ENCODE measurements around the gene LRP11.
A peak's percentile ranks its signal among the peaks of the same experiment; 100 is the strongest.
"Not testable (repeated sequence)": the region's sequence is repeated elsewhere in the genome, so short reads cannot be mapped to it uniquely, and the experiment has no call there.

LRP11 gene, protein sequence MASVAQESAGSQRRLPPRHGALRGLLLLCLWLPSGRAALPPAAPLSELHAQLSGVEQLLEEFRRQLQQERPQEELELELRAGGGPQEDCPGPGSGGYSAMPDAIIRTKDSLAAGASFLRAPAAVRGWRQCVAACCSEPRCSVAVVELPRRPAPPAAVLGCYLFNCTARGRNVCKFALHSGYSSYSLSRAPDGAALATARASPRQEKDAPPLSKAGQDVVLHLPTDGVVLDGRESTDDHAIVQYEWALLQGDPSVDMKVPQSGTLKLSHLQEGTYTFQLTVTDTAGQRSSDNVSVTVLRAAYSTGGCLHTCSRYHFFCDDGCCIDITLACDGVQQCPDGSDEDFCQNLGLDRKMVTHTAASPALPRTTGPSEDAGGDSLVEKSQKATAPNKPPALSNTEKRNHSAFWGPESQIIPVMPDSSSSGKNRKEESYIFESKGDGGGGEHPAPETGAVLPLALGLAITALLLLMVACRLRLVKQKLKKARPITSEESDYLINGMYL

GRCh38 chr6:149863698-149864577, at the start of gene LRP11:
Gene LRP11, minus strand, starts transcription at chr6:149864359. Its CDS starts 339 bp downstream, at chr6:149864020.
- peak; percentile 41 to 76 for DNase-seq

DNA sequence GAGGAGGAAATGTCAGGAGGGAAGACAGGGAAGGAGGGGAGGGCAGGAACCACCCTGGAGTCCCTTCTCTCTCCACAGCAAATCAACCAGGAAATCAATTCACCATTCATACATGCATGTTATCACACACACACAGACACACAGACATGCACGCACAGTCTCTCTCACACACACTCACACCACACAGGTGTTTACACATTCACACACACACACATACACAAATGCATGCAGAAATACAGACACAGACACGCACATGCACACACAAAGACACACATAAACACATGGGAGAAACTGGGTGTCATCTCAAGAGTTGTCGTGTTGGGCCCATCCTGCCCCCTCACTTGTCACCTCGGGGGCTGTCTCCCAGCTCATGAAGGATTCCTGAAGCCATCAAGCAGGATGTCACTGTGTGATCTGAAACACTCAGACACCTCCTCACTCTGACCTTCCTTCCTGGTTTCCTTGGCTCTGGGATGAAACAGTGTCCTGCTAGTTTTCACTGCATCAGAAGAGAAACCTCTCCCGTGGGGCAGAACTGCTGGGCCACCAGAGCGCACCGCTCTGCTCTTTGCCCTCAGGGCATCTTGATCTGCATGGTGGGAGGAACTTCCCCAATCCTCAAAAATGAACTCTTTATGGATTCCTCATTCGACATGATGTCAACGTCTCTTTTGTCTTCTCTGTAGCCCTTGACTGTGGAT, 49.5 kb upstream of the LRP11 start:
- no peak for DNase-seq

DNA sequence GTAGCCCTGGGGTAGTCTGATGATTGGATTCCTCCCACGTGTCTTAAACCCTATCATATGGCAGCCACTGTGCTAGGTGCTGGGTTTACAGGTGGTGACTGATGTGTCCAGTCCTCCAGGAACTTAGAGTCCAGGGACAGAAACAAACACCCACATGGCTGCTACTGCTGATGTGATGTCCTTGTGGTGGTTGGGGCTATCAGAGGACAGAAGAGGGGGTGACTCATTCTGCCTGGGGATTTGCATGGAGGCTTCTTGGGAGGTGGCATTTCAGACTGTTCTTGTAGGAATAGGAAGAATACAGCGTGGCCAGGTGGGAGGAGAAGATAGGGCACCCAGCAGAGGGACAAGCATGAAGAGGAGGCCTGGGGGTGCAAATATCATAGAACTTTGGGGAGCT, 48.9 kb upstream of the LRP11 start:
- no peak for DNase-seq

DNA sequence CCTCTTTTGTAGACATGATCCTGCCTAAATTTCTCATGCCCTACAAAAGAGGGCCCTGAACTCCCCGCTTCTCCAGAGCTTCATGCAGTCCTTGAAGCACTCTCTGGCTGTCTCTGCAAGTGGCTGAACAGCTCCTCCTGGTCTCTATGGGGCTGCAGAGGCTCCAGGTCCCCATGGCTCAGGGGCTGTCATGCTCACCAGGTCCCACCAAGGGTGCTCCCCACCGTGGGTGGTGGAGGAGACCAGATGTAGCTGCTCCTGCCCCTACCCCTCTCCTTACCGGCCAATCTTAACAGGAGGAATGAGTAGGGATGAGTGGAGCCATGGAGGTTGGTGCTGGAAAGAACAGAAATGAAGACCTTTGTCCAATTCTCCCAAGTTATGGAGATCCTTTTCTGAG, 48.5 kb upstream of the LRP11 start:
- not testable (repeated sequence) for DNase-seq

GRCh38 chr6:149910721-149911151, 46.6 kb upstream of the LRP11 start:
- no peak for DNase-seq

DNA sequence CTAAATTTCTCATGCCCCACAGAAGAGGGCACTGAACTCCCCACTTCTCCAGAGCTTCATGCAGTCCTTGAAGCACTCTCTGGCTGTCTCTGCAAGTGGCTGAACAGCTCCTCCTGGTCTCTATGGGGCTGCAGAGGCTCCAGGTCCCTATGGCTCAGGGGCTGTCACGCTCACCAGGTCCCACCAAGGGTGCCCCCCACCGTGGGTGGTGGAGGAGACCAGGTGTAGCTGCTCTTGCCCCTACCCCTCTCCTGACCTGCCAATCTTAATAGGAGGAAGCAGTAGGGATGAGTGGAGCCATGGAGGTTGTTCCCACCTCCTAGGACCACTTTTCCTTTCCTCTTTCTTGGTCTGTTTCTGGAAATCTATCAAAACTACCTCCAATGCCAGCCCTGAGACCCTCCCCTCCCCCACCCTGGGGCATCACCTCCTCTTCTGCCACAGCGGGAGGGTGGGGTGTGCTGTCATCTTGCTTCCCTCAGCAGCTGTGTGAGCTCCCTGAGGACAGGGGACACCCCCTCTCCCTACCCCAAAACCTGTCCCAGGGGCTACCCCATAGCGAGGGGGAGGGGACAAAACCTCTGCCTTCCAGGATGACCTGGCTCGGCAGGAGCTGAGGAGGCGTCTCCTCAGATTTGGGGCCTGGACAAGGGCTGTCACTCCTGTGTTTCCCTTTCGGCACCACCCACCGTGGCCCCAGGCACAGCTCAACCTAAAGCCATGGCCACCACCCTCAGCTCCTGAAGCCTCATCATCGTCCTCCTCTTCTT, 45.7 kb upstream of the LRP11 start:
- no peak for DNase-seq

DNA sequence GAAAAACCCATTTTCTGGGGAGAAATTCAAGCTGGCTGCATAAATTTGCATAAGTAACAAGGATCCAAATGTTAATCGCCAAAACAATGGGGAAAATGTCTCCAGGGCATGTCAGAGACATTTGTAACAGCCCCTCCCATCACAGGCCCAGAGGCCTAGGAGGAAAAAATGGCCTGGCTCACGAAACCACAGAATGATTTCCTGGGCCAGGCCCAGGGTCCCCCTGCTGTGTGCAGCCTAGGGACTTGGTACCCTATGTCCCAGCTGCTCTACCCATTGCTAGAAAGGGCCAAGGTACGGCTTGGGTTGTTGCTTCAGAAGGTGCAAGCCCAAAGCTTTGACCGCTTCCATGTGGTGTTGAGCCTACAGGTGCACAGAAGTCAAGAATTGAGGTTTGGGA, 44.3 kb upstream of the LRP11 start:
- DNase-seq = not testable (repeated sequence)

GRCh38 chr6:149907317-149907716, 43.2 kb upstream of the LRP11 start:
- no peak for DNase-seq

GRCh38 chr6:149906405-149906804, 42.2 kb upstream of the LRP11 start:
- DNase-seq = no peak

DNA sequence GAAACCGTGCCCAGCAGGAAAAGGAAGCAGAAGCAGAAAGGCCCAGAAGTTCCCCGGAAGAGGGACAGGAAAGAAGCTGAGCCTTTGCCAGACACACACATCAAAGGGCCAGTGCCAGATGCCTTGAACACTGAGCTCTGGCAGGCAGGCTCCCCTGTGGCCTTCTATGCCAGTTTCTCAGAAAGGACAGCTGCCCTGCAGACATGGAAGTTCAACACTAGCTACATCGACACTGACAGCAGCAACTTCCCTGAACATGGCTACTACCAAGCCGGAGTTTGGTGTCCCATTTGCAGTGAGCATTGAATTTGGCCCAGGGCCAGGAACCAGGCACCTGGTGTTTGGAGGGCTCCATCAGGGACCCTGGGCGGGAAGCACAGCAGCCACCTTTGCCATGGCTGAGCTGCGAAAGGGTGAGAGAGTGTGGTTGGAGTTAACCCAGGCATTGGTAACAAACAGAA, 41.8 kb upstream of the LRP11 start:
- DNase-seq = peak in 1 of 2 experiments; percentile 34

- DNase-seq = no peak
These were observed 41.3 kb upstream of the LRP11 start for GRCh38 chr6:149905371-149905910.

DNA sequence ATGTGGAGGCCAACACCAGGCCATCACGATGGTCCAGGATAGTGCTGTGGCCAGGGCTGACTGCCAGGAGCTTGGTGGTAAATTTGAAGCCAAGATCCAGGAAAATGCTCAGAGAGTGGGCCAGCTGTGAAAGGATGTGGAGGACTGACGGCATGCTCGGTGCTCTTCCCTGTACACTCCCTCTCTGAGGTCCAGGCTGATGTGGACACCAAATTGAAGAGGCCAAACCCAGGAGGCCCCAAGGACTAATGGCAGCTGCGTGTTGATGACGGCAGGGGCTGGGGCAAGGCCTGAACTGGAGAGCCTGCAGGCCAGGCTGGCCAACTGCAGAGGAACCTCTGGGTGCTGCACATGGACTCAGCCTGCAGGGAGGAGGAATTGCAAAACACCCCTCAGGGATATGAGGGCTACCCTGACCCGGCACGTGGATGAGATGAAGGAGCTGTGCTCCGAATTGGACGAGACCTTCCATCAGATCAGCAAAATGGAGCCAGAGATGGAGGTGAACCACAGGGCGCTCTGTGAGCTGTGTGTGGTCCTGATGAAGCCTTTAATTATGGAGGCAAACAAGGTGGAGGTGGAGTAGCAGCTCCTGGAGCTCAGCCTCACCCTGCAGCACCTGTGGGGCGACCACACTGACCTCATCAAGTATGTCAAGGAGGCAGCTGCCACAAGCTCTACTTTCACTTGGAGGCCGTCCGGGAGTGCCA, 40.7 kb upstream of the LRP11 start:
- DNase-seq = no peak

- DNase-seq = no peak
These were observed 39.9 kb upstream of the LRP11 start for GRCh38 chr6:149903938-149904611.

GRCh38 chr6:149901444-149902140, 37.4 kb upstream of the LRP11 start:
- no peak for DNase-seq

DNA sequence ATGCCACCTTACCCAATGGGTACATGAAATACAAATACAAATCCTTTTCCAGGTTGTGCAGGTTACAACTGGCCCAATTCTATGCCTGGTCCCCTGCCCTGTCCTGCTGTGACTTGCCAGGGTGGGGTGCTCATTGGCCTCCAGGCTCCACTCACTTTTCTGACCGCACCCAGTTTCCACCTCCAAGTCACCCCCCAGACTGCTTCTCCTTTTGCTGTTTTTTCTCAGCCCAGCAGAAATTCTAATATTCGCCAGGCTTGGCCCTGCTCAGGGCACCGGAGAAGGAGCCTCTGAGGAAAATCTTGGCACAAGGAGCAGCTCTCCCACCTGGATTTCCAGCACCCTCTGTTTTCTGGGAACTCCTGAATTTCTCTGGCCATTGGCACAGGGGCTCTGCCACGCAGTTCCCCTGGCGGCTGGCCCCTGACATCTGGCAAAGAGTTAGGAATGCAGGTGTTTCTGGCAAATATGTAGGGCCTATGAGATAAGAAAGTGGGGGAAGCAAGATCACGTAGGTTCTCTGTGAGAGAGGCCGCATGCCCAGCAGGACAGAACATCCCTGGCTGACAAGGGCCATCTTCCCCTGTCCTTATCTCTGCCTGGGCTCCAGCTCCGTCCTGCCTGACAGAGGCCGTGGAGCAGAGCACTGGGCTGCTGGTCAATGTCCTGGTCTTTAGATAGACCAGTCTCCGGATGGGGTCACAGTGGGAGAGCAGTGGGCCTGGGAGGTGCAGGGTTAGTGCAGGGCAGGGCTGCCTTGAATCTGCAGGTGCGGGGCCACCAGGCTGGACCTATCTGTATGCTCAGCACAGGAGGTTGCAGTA, 36.7 kb upstream of the LRP11 start:
- DNase-seq = no peak

- DNase-seq = no peak
These were observed 35.9 kb upstream of the LRP11 start for GRCh38 chr6:149899926-149900619.

- no peak for DNase-seq
These were observed 35.3 kb upstream of the LRP11 start for GRCh38 chr6:149899486-149899885.

DNA sequence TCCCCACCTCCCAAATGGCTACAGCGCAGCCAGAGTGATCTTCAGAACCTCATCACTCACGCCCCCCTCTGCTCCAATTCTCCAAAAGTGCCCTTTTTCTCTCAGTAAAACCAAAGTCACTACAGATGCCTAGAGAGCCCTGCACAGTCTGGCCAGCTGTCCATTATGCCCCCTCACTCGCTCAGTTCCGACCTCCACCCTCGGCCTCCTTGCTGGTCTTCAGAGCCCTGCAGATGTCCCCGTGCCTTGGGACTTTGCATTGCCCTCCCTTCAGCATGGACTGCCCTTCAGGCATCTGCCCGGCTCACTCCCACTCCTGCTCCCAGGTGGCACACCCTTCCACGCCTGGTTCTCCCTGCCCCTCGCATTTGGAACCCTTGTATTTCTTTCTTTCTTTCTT, 34.8 kb upstream of the LRP11 start:
- DNase-seq = no peak

All from NCI-H446 (cell line).